ENCODE measurements around the gene DGCR8.

The DGCR8 gene

DNA sequence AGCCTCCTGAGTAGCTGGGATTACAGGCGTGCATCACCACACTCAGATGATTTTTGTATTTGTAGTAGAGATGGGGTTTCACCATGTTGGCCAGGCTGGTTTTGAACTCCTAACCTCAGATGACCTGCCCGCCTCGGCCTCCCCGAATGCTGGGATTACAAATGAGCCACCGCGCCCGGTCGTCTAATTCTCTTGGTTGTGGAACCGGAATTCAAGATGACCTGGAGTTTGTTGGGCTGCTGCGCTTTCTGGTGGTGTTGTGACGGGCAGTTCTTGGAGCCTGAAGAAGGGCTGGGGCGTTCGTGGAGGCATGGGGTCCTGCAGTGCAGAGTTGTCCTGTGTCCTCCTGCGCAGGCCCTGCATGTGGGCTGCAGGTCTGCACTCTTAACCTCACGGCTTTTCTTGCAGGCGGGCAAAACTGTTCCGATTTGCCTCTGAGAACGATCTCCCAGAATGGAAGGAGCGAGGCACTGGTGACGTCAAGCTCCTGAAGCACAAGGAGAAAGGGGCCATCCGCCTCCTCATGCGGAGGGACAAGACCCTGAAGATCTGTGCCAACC lies 41.9 kb downstream of the DGCR8 start:
- Histone ChIP-seq H4K20me1 (ENCODE audit: insufficient read depth, low read length) (peaks cover 86% of the 10 kb centered on the region), H3K4me1 (ENCODE audit: insufficient read depth, low read length) (peaks cover 38% of the 10 kb centered on the region), H3K27ac (ENCODE audit: low read length) (no peak overlapping the region), H2AFZ (ENCODE audit: low read depth, low read length) (no peak overlapping the region), H3K79me2 (ENCODE audit: insufficient read depth, low read length) (peaks cover 78% of the 10 kb centered on the region), H3K9me3 (ENCODE audit: insufficient read depth, low read length, severe bottlenecking) (no peaks in the 10 kb centered on the region), H3K4me2 (ENCODE audit: insufficient read depth, low read length) (peak overlapping the region; percentile 47), H3K4me3 (ENCODE audit: low read depth in 1 of 2, low read length in 2 of 2) (no peak overlapping the region), H3K36me3 (ENCODE audit: insufficient read depth, low read length) (peaks cover 91% of the 10 kb centered on the region), H3K27me3 (ENCODE audit: insufficient read depth, low read length, poor library complexity) (no peaks in the 10 kb centered on the region), H3K9ac (ENCODE audit: low read depth, low read length) (no peak overlapping the region)
- DNase-seq: no peak
- no peak for TF ChIP-seq EZH2 (IDR thresholded peaks at IDR 0.05; ENCODE audit: borderline replicate concordance, low read depth, low read length, severe bottlenecking)
- TF ChIP-seq CTCF (IDR thresholded peaks at IDR 0.05; ENCODE audit: borderline replicate concordance, extremely low read depth, low read length, poor library complexity, severe bottlenecking): no peak
- no peak for ATAC-seq (ENCODE audit: insufficient read depth, low read depth)

DNA sequence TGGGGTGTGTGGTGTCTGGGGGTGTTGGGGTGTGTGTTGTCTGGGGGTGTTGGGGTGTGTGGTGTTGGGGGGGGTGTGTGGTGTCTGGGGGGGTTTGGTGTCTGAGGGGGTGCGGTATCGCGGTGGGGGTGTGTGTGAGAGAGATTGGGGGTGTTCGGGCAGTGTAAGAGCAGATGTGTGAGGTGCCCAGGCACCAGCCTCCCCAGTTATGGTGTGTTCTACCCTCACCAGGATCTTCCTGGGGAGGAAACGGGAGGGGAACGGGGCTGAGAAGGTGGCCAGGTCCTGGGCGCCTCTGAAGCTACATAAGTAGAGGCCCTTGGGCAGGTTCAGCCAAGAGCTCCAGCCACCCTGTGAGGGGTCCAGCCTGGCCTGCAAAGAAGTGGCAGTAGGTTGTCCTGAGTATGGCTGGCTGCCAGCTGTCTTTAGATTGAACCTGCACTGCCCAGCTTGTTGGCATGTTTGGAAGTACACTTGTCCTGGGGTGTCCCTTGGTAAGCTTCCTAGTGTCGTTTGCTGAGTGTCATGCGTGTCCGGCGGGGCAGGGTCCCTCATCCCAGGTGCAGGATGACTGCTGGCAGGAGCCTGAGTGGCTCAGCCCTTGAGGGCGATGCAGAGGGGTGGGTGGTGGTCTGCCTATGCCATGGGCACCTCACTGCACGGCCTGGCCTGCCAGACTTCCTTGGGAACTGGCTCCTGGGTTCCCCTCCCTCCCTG lies 43.5 kb downstream of the DGCR8 start:
- peaks cover 94% of the 10 kb centered on the region for H3K36me3 ChIP-seq (ENCODE audit: insufficient read depth, low read length)
- peaks cover 93% of the 10 kb centered on the region for H4K20me1 ChIP-seq (ENCODE audit: insufficient read depth, low read length)
- TF ChIP-seq CTCF (IDR thresholded peaks at IDR 0.05; ENCODE audit: borderline replicate concordance, extremely low read depth, low read length, poor library complexity, severe bottlenecking) (no peak), EZH2 (IDR thresholded peaks at IDR 0.05; ENCODE audit: borderline replicate concordance, low read depth, low read length, severe bottlenecking) (no peak)
- peaks cover 64% of the 10 kb centered on the region for H3K79me2 ChIP-seq (ENCODE audit: insufficient read depth, low read length)
- no peak overlapping the region for H3K9ac ChIP-seq (ENCODE audit: low read depth, low read length)
- H3K4me3 ChIP-seq (ENCODE audit: low read depth in 1 of 2, low read length in 2 of 2): no peak overlapping the region
- no peak overlapping the region for H3K27ac ChIP-seq (ENCODE audit: low read length)
- H3K9me3 ChIP-seq (ENCODE audit: insufficient read depth, low read length, severe bottlenecking): no peaks in the 10 kb centered on the region
- no peak overlapping the region for H2AFZ ChIP-seq (ENCODE audit: low read depth, low read length)
- peaks cover 35% of the 10 kb centered on the region for H3K4me1 ChIP-seq (ENCODE audit: insufficient read depth, low read length)
- ATAC-seq (ENCODE audit: insufficient read depth, low read depth) (no peak), DNase-seq (no peak)
- 0 out of 2 replicates have a peak overlapping the region, but pooled peaks have one; percentile 9 for H3K4me2 ChIP-seq (ENCODE audit: insufficient read depth, low read length)
- H3K27me3 ChIP-seq (ENCODE audit: insufficient read depth, low read length, poor library complexity): no peaks in the 10 kb centered on the region

DNA sequence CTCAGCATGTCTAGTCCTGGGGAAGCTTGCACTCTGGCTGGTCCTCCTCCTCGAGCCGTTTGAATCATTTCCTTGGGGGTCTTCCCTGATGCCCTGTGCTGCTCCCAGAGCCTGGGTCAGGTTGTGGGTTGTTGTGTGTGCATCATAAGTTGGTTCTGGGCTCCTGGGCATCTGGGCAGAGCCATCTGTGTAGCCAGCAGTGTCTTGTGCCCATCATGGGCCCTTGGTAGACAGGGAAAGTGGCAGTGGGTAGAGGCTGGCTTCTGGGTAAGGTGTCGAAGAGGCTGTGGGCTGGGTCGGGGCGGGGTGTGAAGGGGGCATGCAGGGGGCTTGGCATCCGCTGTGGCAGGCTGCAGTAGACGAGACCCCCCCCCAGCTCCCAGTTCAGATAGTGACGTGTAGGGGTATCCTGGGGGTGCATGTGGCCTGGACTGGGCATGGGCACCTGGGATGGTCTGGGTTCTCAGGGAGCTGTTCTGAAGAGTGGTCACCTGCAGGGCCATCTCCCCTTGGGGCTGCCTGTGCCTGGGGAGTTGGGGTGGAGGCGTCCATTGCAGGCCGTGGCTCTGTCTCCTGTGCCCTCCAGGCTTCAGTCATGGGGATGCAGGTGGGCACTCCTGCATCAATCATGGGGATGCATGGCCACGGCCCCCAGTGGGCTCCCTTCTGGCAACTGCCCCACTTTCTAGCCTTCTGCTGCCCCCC lies 44.2 kb downstream of the DGCR8 start:
- H3K36me3 ChIP-seq (ENCODE audit: insufficient read depth, low read length): peaks cover 87% of the 10 kb centered on the region

More for the DNA sequence above, 44.2 kb downstream of the DGCR8 start:
- Histone ChIP-seq H3K79me2 (ENCODE audit: insufficient read depth, low read length) (peaks cover 57% of the 10 kb centered on the region), H3K27me3 (ENCODE audit: insufficient read depth, low read length, poor library complexity) (no peaks in the 10 kb centered on the region), H3K4me1 (ENCODE audit: insufficient read depth, low read length) (peaks cover 28% of the 10 kb centered on the region), H3K4me2 (ENCODE audit: insufficient read depth, low read length) (no peak overlapping the region), H3K27ac (ENCODE audit: low read length) (no peak overlapping the region), H3K9ac (ENCODE audit: low read depth, low read length) (no peak overlapping the region), H4K20me1 (ENCODE audit: insufficient read depth, low read length) (peaks cover 93% of the 10 kb centered on the region), H3K9me3 (ENCODE audit: insufficient read depth, low read length, severe bottlenecking) (no peaks in the 10 kb centered on the region), H3K4me3 (ENCODE audit: low read depth in 1 of 2, low read length in 2 of 2) (no peak overlapping the region), H2AFZ (ENCODE audit: low read depth, low read length) (no peak overlapping the region)
- ATAC-seq (ENCODE audit: insufficient read depth, low read depth) (no peak), DNase-seq (no peak)
- TF ChIP-seq CTCF (IDR thresholded peaks at IDR 0.05; ENCODE audit: borderline replicate concordance, extremely low read depth, low read length, poor library complexity, severe bottlenecking): no peak
- TF ChIP-seq EZH2 (IDR thresholded peaks at IDR 0.05; ENCODE audit: borderline replicate concordance, low read depth, low read length, severe bottlenecking): no peak
